ENCODE results near the gene GLTPD2.
A peak's percentile ranks its signal among the peaks of the same experiment; 100 is the strongest.

GLTPD2 gene

GRCh38 chr17:4789701-4789950, 862 bp downstream of the GLTPD2 start:
- TF ChIP-seq Cebpa-rat (IDR thresholded peaks at IDR 0.05): no peak
- Histone ChIP-seq H4K20me1 (peaks cover 0 to 24% (median 9%) of the 10 kb centered on the region in 11 experiments; a peak in 11 of 22 replicates), H3K4me2 (peak overlapping the region; percentile 90 to 100 (median 98)), H3K27ac (peak overlapping the region; percentile 73 to 91 (median 81)), H3K4me3 (peak overlapping the region; percentile 68 to 87 (median 76)), H3K9me3 (replicated peaks in 1 of 11) (no peaks in the 10 kb centered on the region), H3K4me1 (peaks cover 43 to 57% (median 50%) of the 10 kb centered on the region in 10 experiments), H3K27me3 (peaks cover 20 to 57% (median 51%) of the 10 kb centered on the region in 11 experiments), H3K36me3 (no peaks in the 10 kb centered on the region), H3K9ac (peak overlapping the region; percentile 76 to 96 (median 86))

GRCh38 chr17:4789951-4790704, 1.4 kb downstream of the GLTPD2 start:
- H3K4me1 ChIP-seq: peaks cover 42 to 53% (median 48%) of the 10 kb centered on the region in 10 experiments
- peak overlapping the region; percentile 73 to 91 (median 81) for H3K27ac ChIP-seq
- H3K4me2 ChIP-seq: peak overlapping the region; percentile 90 to 100 (median 98)
- peaks cover 0 to 24% (median 9%) of the 10 kb centered on the region in 11 experiments; a peak in 11 of 22 replicates for H4K20me1 ChIP-seq
- peak overlapping the region; percentile 68 to 87 (median 76) for H3K4me3 ChIP-seq
- peaks cover 15 to 52% (median 46%) of the 10 kb centered on the region in 11 experiments for H3K27me3 ChIP-seq
- no peak for TF ChIP-seq Cebpa-rat (IDR thresholded peaks at IDR 0.05)
- peak overlapping the region; percentile 76 to 96 (median 86) for H3K9ac ChIP-seq
- H3K9me3 ChIP-seq (replicated peaks in 1 of 11): peaks cover 0 to under 1% (median 0%) of the 10 kb centered on the region in 11 experiments; a peak in 1 of 22 replicates
- H3K36me3 ChIP-seq: no peaks in the 10 kb centered on the region

GRCh38 chr17:4790705-4791088, 1.9 kb downstream of the GLTPD2 start:
- H3K27ac ChIP-seq: peak overlapping the region in 8 of 11 experiments; percentile 74 to 91 (median 86); a peak in 11 of 22 replicates
- H3K27me3 ChIP-seq: peaks cover 9 to 46% (median 40%) of the 10 kb centered on the region in 11 experiments
- peak overlapping the region; percentile 90 to 100 (median 98) for H3K4me2 ChIP-seq
- peak overlapping the region; percentile 76 to 96 (median 86); a peak in 20 of 22 replicates for H3K9ac ChIP-seq
- no peak for TF ChIP-seq Cebpa-rat (IDR thresholded peaks at IDR 0.05)
- peak overlapping the region; percentile 68 to 87 (median 76) for H3K4me3 ChIP-seq
- H4K20me1 ChIP-seq: peaks cover 0 to 24% (median 9%) of the 10 kb centered on the region in 11 experiments; a peak in 11 of 22 replicates
- H3K36me3 ChIP-seq: no peaks in the 10 kb centered on the region
- peaks cover 0 to 3% (median 0%) of the 10 kb centered on the region in 11 experiments; a peak in 1 of 22 replicates for H3K9me3 ChIP-seq (replicated peaks in 1 of 11)
- H3K4me1 ChIP-seq: peaks cover 37 to 52% (median 44%) of the 10 kb centered on the region in 10 experiments

GRCh38 chr17:4795168-4795567, 6.4 kb downstream of the GLTPD2 start:
- peak overlapping the region in 6 of 11 experiments; percentile 51 to 67 (median 60); a peak in 7 of 22 replicates for H3K4me2 ChIP-seq
- no peak for TF ChIP-seq Cebpa-rat (IDR thresholded peaks at IDR 0.05)
- H4K20me1 ChIP-seq: peaks cover 0 to 12% (median 4%) of the 10 kb centered on the region in 11 experiments; a peak in 6 of 22 replicates
- peak overlapping the region; percentile 75 to 88 (median 85); a peak in 21 of 22 replicates for H3K27ac ChIP-seq
- H3K9me3 ChIP-seq (replicated peaks in 1 of 11): peaks cover 0 to 3% (median 0%) of the 10 kb centered on the region in 11 experiments; a peak in 1 of 22 replicates
- H3K4me3 ChIP-seq: peak overlapping the region in 1 of 10 experiments; percentile 73; a peak in 2 of 20 replicates
- peaks cover 22 to 34% (median 28%) of the 10 kb centered on the region in 11 experiments for H3K36me3 ChIP-seq
- peak overlapping the region in 5 of 11 experiments; percentile 67 to 91 (median 84); a peak in 6 of 22 replicates for H3K9ac ChIP-seq
- H3K4me1 ChIP-seq: peaks cover 16 to 29% (median 21%) of the 10 kb centered on the region in 10 experiments
- H3K27me3 ChIP-seq: peaks cover 0 to 5% (median 0%) of the 10 kb centered on the region in 11 experiments; a peak in 3 of 22 replicates

GRCh38 chr17:4796552-4796920, 7.8 kb downstream of the GLTPD2 start:
- Histone ChIP-seq H3K4me2 (peak overlapping the region; percentile 78 to 92 (median 83)), H3K36me3 (peaks cover 22 to 36% (median 28%) of the 10 kb centered on the region in 11 experiments), H3K4me3 (peak overlapping the region; percentile 67 to 97 (median 92)), H3K27me3 (peaks cover 0 to 5% (median 0%) of the 10 kb centered on the region in 11 experiments; a peak in 3 of 22 replicates), H3K9me3 (replicated peaks in 1 of 11) (peaks cover 0 to 3% (median 0%) of the 10 kb centered on the region in 11 experiments; a peak in 1 of 22 replicates), H4K20me1 (peaks cover 0 to 12% (median 4%) of the 10 kb centered on the region in 11 experiments; a peak in 6 of 22 replicates), H3K27ac (peak overlapping the region; percentile 50 to 88 (median 85); a peak in 21 of 22 replicates), H3K4me1 (peaks cover 10 to 24% (median 12%) of the 10 kb centered on the region in 10 experiments), H3K9ac (peak overlapping the region; percentile 81 to 91 (median 88))
- TF ChIP-seq Cebpa-rat (IDR thresholded peaks at IDR 0.05): no peak

GRCh38 chr17:4800462-4801196, 11.9 kb downstream of the GLTPD2 start:
- Histone ChIP-seq H3K4me2 (no peak overlapping the region), H3K27me3 (no peaks in the 10 kb centered on the region), H3K4me3 (no peak overlapping the region), H3K36me3 (peaks cover 22 to 36% (median 28%) of the 10 kb centered on the region in 11 experiments), H3K9me3 (replicated peaks in 1 of 11) (no peaks in the 10 kb centered on the region), H3K4me1 (peaks cover 10 to 22% (median 12%) of the 10 kb centered on the region in 10 experiments), H3K27ac (no peak overlapping the region), H3K9ac (no peak overlapping the region), H4K20me1 (peaks cover 0 to 12% (median 4%) of the 10 kb centered on the region in 11 experiments; a peak in 6 of 22 replicates)
- no peak for TF ChIP-seq Cebpa-rat (IDR thresholded peaks at IDR 0.05)

GRCh38 chr17:4802228-4802627, 13.5 kb downstream of the GLTPD2 start, which contains the start of gene C17orf114:
TSS of gene C17orf114 (minus strand) at chr17:4802328.
- peaks cover 0 to 6% (median under 1%) of the 10 kb centered on the region in 11 experiments; a peak in 6 of 22 replicates for H4K20me1 ChIP-seq
- peaks cover 2 to 14% (median 10%) of the 10 kb centered on the region in 10 experiments for H3K4me1 ChIP-seq
- H3K9me3 ChIP-seq (replicated peaks in 1 of 11): no peaks in the 10 kb centered on the region
- no peak for TF ChIP-seq Cebpa-rat (IDR thresholded peaks at IDR 0.05)
- H3K27me3 ChIP-seq: no peaks in the 10 kb centered on the region
- no peak within 1 kb of the TSS for H3K27ac ChIP-seq
- H3K9ac ChIP-seq: peak within 1 kb of the TSS in 1 of 11 experiments; percentile 29; a peak in 2 of 22 replicates
- H3K36me3 ChIP-seq: peaks cover 22 to 33% (median 27%) of the 10 kb centered on the region in 11 experiments
- H3K4me3 ChIP-seq: no peak within 1 kb of the TSS
- H3K4me2 ChIP-seq: no peak within 1 kb of the TSS

GRCh38 chr17:4806456-4806776, 17.7 kb downstream of the GLTPD2 start:
- H4K20me1 ChIP-seq: peaks cover 0 to 27% (median 10%) of the 10 kb centered on the region in 11 experiments; a peak in 11 of 22 replicates
- H3K27ac ChIP-seq: peak overlapping the region; percentile 55 to 82 (median 74)
- no peaks in the 10 kb centered on the region for H3K9me3 ChIP-seq (replicated peaks in 1 of 11)
- H3K4me1 ChIP-seq: peaks cover 28 to 42% (median 37%) of the 10 kb centered on the region in 10 experiments
- H3K4me2 ChIP-seq: peak overlapping the region; percentile 84 to 98 (median 93)
- H3K4me3 ChIP-seq: peak overlapping the region; percentile 77 to 93 (median 84)
- no peak for TF ChIP-seq Cebpa-rat (IDR thresholded peaks at IDR 0.05)
- peak overlapping the region; percentile 84 to 91 (median 87) for H3K9ac ChIP-seq
- H3K36me3 ChIP-seq: peaks cover 0 to 27% (median 9%) of the 10 kb centered on the region in 11 experiments; a peak in 11 of 22 replicates
- H3K27me3 ChIP-seq: no peaks in the 10 kb centered on the region
